GM19467 (cell line): ENCODE results near the gene IQCF5.
"Not testable (repeated sequence)": the region's sequence is repeated elsewhere in the genome, so short reads cannot be mapped to it uniquely, and the experiment has no call there.

Experiments
- ATAC-seq: cut with Tn5 transposase; IDR thresholded peaks from one replicate; pipeline ENCODE4 v1.9.1; 2021; ENCODE audit warnings: mild to moderate bottlenecking, moderate library complexity; ENCODE audit not compliant: unreplicated experiment

The IQCF5 gene

DNA sequence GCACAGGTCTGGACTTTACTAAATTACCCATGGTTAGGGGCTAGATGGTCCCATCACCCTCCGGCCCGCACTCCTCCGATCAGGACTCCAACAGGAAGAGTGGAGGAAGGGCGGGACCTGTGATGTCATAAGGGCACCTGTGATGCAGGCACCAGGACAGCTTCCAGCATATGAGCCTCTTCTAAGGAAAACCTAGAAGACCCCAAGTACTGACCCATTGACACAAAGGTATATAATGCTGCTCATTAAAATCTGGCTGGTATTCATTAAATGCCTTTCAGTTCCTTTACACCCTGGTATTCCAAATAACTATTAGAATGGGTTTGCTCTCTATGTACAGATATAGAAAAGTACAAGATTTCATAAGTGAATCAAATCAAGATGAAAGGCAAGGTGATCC, at the start of gene IQCF5:
IQCF5 (minus strand) TSS at position 101 of the 400 bp plus-strand sequence; CDS start at position 31, 70 bp downstream.
- no peak for ATAC-seq

DNA sequence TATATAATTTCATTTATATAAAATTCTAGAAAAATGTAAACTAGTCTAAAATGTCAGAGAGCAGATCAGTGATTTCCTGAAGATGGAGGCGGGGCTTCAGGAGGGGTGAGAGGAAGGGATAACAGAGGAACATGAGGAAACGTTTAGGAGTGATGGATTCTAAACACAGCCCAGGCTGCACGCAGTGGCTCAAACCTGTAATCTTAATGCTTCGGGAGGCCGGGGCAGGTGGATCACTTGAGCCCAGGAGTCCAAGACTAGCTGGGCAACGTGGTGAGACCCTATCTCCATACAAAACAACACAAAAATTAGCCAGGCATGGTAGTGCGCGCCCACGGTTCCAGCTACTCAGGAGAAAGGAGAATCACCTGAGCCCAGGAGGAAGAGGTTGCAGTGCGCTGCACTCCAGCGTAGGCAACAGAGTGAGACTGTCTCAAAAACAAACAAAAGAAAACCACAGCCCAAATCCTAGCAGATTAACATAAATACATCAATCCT, 45.7 kb upstream of the IQCF5 start:
- ATAC-seq = no peak

DNA sequence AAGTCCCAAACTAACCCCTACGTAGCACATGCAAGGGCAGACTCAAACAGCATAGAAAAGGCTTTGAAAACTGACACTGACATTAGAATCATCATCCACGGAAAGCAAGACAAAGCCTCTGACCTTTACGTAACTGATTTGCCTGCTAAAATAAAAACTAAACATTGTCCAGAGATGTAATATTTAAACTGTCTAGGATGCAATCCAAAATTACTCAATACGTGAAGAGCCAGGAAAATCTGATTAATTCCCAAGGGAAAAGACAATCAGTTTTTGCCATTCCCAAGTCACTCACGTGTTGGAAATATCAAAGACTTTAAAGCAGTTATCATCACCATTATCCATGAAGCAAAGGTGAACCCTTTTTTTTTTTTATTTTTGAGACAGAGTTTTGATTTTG, 41.0 kb upstream of the IQCF5 start:
- no peak for ATAC-seq

DNA sequence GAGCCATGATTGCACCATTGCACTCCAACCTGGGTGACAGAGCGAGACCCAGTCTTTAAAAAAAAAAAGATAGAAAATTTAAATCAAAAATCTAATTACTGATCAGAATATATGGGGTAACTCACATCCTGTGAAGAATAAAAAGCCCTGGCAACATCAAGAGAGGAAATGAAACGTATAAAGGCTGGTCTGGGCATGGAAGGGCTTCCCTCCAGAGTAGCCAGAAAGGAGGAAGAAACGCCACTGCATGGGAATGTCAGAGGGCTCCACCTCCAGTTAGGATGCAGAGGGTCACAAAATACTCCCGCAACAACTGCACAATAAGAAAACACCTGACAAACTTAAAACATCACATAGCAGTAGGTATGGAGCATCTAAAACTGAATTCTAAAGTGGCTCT, 32.6 kb upstream of the IQCF5 start:
- no peak for ATAC-seq

DNA sequence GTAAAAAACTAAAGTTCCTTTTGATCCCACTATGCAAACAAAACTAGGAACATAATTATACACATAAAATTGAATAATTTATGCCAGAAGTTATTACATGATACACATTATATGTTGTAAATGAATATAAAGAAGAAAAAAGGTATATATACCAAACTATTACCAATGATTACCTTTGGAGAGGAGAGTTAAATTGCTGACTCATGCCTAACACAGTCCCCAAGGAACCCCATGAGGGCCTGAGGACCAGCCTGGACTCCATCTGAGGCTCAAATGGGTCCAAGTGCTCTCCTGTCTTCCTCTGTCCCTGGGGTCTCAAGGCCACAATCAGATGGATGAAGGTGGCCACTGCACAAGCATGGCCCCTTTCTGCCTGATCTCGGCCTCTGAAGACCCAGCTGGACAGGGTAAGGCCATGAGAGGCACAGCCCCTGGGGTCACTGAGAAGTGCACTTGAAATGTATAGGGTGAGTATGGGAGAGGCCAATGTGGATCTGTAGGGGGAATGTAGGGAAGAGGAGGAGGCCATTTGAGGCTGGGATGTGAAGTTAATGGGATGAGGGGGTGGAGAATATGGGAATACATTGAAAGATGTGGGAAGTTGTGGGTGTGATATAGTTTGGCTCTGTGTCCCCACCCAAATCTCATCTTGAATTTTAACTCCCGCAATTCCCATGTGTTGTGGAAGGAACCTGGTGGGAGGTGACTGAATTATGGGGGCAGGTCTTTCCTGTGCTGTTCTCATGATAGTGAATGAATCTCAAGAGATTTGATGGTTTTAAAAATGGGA, 28.8 kb upstream of the IQCF5 start:
- no peak for ATAC-seq

DNA sequence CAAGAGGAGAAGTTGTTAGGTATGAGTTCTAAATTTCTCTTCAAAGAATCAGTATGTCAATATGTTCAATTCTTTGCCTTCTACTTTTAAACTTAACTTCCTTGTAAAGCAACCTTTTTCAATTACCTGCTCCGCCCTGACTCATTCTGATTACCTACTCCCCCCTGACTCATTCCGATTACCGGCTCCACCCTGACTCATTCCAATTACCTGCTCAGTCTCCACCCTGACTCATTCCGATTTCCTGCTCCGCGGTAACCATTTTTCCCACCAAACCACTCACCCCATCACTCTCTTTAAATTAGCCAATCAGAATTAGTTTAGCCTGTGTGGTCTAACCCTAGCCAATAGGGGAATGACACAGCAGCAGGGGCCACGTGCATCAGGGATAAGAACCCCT, 27.0 kb upstream of the IQCF5 start:
- not testable (repeated sequence) for ATAC-seq

DNA sequence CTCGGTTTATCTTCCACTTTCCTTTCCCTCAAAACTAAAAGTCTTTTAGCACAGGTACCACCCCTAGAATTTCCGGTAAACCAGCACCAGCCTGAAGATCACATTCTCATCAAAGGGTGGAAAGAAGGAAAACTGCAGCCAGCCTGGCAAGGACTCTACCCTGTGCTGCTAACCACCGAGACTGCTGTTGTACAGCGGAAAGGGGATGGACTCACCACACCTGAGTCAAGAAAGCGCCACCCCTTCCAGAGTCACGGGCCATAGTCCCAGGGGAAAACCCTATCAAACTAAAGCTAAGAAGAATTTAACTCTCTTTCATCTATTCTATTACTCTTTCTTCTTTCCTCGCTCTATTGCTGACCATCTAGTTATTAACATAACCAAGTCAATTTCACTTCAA, 24.6 kb upstream of the IQCF5 start:
- ATAC-seq = not testable (repeated sequence)

DNA sequence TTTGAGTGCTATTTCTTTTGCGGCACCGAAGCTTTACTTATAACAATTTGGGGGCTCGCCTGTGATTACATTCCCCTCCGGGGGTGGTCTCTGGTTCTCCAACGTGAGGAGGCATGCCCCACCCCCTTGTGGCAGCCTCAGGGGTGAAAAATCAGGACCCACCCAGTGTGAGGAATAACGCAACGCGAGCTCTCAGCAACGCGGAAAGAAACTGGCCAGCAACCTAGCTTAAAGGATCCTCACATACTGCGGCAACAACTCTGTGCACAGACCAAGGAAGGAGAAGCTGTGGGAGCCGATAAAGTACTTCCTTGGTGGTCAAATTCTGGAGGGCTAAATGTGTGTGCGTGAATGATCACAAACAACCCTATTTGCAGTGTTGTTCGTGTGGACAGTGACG, 22.0 kb upstream of the IQCF5 start:
- no peak for ATAC-seq

DNA sequence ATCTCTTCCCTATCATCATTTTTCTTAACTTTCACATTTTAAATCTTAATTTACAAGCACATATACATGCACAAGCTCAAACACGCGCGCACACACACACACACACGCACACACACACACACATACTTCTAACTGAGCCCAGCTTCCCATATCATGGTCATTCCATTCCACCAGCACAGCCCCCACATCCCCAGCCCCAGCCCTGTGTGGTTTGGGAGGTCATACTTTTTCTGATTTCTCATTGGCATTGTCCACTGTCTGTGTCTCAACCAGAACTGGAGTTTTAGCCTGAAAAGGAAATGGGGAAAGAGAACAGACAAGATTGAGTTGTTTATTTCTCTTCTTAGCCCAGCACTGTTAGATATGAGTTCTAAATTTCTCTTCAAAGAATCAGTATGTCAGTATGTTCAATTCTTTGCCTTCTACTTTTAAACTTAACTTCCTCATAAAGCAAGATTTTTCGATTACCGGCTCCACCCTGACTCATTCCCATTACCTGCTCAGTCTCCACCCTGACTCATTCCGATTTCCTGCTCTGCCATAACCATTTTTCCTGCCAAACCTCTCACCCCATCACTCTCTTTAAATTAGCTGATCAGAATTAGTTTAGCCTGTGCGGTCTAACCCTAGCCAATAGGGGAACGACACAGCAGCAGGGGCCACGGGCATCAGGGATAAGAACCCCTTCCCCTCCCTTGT, 21.4 kb upstream of the IQCF5 start:
- ATAC-seq = no peak

DNA sequence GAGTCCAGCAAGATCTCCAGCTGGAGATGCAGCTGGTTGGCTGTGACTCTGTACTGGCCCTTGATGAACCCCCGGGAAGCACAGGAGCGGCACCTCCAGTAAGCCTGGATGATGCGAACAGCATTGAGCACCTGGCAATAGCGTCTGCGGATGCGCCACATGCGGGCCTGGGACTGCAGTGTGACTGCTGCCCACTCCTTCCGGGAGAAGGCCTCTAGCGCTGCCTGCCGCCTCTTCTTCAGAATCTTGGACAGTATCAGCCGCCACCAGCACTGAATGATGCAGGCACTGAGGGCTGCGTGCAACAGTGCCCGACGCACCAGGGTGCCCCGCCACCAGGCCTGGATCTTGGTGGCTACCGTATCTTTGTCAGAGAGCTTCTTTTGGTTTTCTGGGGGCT, 19.5 kb upstream of the IQCF5 start:
- ATAC-seq = no peak

DNA sequence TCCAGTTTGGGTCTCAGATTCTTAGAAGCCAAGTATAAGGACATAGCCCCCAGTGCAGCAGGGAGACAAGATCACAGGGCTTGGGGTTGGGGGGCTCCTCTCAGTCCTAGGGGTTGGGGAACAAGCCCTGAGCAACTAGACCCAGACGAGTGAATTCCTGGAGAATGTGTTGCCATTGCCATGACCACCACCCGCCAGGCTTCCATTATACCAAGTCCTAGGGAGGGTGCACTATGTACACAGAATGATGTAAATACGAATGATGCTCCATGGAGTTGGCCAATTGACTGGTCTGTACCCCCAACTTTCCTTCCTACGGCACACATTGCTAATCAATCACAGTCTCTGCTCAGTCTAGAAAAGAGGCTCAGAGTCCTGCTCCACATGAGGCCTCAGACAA, 19.0 kb upstream of the IQCF5 start:
- ATAC-seq = no peak

DNA sequence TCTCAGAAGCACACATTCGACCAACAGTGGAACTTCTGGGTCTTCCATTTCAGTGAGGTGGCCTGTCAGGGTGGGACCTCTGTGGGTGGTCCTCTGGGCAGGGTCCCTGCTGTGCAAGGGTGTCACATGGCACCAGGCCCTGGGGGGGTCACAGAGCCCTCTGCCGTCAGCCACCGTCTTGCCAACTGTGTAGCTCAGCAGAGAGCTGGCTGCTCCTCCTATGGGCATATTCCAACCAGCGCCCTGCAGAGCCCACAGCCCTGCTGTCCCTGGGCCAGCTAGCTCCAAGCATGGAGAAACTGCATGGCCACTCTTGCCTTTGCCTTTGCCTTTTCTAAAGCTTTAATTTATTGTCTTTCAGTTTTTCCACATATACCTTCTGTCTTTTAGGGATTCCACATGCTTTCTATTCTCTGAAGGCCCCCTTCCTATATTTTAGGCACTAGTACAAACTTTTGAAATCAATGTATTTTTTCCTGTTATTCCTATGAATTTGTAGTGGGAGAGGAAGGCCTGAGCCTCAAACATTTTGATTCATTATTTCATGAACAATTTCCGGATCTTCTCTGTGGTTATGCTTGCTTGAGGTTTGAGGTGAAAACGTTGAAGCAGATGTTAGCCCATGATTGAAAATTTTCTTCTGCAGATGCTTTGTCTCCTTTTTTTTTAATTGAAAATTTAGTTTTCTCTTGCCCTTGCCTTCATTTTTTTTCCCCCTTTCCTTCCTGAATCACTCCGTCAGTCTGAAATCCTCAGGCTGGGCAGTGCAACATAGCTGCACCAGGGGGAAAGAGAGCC, 16.0 kb upstream of the IQCF5 start:
- ATAC-seq = no peak

DNA sequence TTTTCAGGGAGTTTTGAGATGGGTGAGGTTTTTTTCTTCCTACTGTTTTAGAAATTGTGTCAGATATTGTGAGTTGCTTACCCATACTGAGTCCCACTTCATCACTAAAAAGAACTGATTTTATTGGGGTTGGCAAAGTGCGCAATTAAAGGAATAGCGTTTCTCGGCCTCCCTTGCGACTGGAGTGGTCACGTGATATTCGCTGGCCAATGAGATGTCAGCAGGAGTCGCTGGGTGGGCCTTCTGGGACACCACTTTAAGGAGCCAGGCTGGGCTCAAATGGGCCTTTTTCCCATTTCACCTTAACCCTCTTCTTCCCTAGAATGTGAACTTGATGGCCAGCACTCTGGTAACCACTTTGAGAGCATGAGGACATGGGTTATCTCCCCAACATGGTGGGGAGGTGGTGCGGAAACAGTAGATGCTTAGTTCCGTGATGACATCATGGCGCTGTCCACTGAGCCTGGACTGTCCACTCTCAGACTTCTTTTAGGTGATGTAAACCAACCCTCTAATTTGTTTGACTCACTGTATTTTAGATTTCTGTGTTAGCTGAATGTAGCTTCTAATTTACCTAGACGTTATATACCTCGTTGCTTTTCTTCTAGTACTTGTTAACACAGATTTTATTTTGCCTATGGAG, 13.2 kb upstream of the IQCF5 start:
- ATAC-seq = no peak

DNA sequence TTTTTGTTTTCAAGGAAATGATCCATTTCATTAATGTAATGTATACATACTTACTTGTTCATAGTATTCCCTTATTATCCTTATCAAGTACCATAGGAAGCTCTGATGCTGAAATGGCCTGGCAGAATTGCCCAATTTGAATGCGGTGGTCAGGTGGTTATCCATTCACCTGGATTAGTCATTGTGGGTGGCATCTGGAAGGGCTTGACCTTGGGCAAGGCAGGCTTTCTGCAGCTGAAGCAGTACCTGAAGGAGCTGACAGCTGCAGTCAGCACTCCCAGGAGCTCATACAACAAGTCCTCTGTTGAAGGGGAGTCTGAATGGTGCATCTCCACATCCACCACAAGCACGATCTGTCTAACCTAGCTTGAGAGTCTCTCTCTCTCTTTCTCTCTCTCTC, 12.2 kb upstream of the IQCF5 start:
- no peak for ATAC-seq

DNA sequence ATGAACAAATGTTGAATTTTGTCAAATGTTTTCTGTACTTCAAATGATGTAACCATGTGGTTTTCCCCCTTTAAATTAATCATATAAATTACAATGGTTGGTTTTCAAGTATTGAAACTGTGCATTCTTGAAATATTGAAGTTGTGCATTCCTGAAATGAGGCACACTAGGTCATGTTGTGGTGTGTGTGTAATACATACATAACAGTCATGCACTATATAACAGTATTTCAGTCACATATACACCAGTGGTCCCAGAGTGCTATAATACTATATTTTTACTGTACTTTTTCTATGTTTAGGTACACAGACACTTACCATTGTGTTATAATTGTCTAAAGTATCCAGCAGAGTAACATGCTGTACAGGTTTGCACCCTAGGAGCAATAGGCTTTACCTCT, 11.0 kb upstream of the IQCF5 start:
- ATAC-seq = no peak

DNA sequence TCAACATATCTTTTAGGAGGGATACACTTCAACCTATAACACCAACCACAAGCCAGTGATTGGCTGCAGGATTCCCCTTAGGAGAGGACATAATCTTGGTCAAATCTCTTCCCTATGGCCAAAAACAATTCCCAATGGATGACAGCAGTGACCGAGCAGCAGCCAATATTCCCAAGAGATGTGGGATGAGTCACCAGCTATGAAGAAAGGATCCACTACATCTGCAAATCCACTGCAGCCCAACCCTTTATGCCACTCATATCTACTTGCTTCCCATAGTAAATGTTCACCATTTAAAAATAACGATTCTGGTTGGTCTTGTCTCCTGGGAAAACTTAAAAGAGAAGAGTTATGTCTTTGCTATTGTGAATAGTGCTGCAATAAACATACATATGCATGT, 4.5 kb upstream of the IQCF5 start:
- no peak for ATAC-seq

DNA sequence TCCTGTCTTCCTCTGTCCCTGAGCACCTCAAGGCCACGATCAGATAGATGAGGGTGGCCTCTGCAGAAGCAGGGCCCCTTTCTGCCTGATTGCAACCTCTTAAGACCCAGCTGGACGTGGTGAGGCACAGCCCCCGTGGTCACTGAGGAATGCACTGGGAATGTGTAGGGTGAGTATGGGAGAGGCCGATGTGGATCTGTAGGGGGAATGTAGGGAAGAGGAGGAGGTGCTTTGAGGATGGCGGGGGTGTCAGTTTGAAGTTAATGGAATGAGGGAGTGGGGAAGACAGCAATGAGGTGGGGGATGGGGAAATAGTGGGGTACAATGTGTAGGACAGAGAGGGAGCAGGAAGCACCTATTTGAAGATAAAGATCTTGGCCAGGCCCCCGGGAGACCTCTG, 785 bp upstream of the IQCF5 start:
- ATAC-seq = no peak

DNA sequence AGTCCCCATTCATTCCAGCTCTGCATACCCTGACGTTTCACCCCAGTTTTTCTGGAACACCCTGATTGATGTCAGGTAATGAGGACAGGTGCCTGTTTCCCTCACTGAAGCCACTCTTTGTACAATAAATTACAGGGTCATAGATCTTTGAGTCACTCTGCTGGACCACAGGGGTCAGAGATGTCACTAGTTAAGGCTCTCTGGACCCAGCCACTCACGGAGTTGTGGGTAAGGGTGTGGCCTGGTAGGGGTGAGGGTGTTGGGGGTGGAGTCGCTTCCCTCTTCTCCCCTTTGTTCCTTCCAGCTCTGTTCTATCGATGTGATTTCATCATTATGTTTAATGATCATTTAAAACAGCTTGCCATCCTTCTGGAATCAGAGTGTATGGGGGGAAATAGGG, 512 bp downstream of the IQCF5 start:
- ATAC-seq = no peak

DNA sequence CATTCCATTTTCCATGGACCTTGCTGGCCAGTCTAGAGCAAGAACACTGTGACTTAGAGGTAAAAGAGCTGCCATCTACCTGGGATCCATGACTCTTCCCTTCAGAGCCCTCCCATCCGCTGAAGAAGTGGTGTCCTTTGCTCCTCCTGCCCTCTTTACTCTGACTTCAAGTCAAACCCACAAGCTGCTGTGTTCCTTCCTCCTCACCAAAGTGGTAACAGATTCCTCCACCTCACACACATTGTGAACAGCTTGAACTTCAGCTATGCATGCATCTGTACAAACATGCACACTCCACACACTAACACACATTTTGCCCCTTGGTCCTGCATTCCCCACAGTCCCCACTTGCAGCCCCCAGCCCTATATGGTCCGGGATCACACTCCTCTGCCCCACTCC, 990 bp downstream of the IQCF5 start:
- ATAC-seq = no peak

DNA sequence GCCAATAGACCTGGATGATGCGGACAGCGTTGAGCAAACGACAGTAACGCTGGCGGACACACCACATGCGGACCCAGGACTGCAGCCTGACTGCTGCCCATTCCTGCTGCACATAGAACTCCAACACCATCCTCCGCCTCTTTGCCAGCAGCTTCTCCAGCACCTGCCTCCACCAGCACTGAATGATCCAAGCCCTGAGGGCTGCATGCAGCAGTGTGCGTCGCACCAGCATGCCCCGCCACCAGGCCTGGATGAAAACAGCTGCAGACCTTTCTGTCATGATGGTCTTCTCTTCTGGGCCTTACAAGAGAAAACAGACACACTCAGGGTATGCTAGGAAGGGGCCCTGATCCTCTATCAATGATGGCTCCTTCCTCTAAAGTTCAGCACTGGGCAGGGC, 1.5 kb downstream of the IQCF5 start:
- no peak for ATAC-seq

DNA sequence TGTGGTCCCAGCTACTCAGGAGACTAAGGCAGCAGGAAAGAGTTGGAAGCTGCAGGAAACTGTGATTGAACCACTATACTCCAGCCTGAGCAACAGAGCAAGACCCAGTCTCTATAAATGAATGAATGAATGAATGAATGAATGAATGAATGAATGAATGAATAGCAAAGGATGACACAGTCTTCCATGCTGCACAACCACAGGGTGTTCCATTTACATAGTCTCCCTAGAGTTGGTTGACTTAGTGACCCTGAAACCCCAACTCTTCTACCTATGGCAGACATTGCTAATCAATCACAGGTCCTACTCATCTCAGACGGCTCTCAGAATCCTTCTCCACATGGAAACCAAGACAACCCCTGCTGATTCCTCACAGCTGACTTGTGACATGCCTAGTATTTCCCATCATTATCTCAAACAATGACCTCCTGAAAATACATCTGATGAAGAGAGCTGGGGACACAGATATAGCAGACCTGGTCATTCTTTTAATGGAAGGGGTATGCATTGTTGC, 2.1 kb downstream of the IQCF5 start:
- ATAC-seq = no peak
